ENCODE results near the gene XPNPEP2.

XPNPEP2 gene

GRCh38 chrX:129705988-129706387 is 32.8 kb upstream of the XPNPEP2 start:
- H3K4me1 ChIP-seq (ENCODE audit: insufficient read depth, low read length): no peaks in the 10 kb centered on the region
- no peak overlapping the region for H3K9ac ChIP-seq (ENCODE audit: low read depth, low read length)
- no peaks in the 10 kb centered on the region for H3K36me3 ChIP-seq (ENCODE audit: insufficient read depth, low read length)
- H3K9me3 ChIP-seq (ENCODE audit: control insufficient read depth, insufficient read depth, low read length): 0 out of 2 replicates have a peak, but pooled peaks cover 3% of the 10 kb centered on the region

GRCh38 chrX:129706400-129707072 is 32.2 kb upstream of the XPNPEP2 start:
- 0 out of 2 replicates have a peak, but pooled peaks cover 3% of the 10 kb centered on the region for H3K9me3 ChIP-seq (ENCODE audit: control insufficient read depth, insufficient read depth, low read length)
- no peak overlapping the region for H3K9ac ChIP-seq (ENCODE audit: low read depth, low read length)
- no peaks in the 10 kb centered on the region for H3K4me1 ChIP-seq (ENCODE audit: insufficient read depth, low read length)
- H3K36me3 ChIP-seq (ENCODE audit: insufficient read depth, low read length): no peaks in the 10 kb centered on the region

- Histone ChIP-seq H3K9ac (ENCODE audit: low read depth, low read length) (no peak overlapping the region), H3K9me3 (ENCODE audit: control insufficient read depth, insufficient read depth, low read length) (no peaks in the 10 kb centered on the region), H3K36me3 (ENCODE audit: insufficient read depth, low read length) (no peaks in the 10 kb centered on the region), H3K4me1 (ENCODE audit: insufficient read depth, low read length) (peaks cover 27% of the 10 kb centered on the region)
These were observed 24.2 kb upstream of the XPNPEP2 start for GRCh38 chrX:129714581-129714980.

GRCh38 chrX:129716507-129716906 is 22.3 kb upstream of the XPNPEP2 start:
- peaks cover 34% of the 10 kb centered on the region for H3K4me1 ChIP-seq (ENCODE audit: insufficient read depth, low read length)
- no peak overlapping the region for H3K9ac ChIP-seq (ENCODE audit: low read depth, low read length)
- no peaks in the 10 kb centered on the region; the same call in 1 of the 2 replicates for H3K36me3 ChIP-seq (ENCODE audit: insufficient read depth, low read length)
- H3K9me3 ChIP-seq (ENCODE audit: control insufficient read depth, insufficient read depth, low read length): no peaks in the 10 kb centered on the region

- no peaks in the 10 kb centered on the region for H3K9me3 ChIP-seq (ENCODE audit: control insufficient read depth, insufficient read depth, low read length)
- peaks cover 45% of the 10 kb centered on the region for H3K4me1 ChIP-seq (ENCODE audit: insufficient read depth, low read length)
- H3K9ac ChIP-seq (ENCODE audit: low read depth, low read length): no peak overlapping the region
- H3K36me3 ChIP-seq (ENCODE audit: insufficient read depth, low read length): no peaks in the 10 kb centered on the region; the same call in 1 of the 2 replicates
These were observed 20.9 kb upstream of the XPNPEP2 start for GRCh38 chrX:129717892-129718291.

- peaks cover 45% of the 10 kb centered on the region for H3K4me1 ChIP-seq (ENCODE audit: insufficient read depth, low read length)
- no peaks in the 10 kb centered on the region for H3K9me3 ChIP-seq (ENCODE audit: control insufficient read depth, insufficient read depth, low read length)
These were observed 20.1 kb upstream of the XPNPEP2 start for GRCh38 chrX:129718676-129719075.

GRCh38 chrX:129719268-129719667 is 19.5 kb upstream of the XPNPEP2 start:
- no peak overlapping the region for H3K9ac ChIP-seq (ENCODE audit: low read depth, low read length)
- H3K4me1 ChIP-seq (ENCODE audit: insufficient read depth, low read length): peaks cover 45% of the 10 kb centered on the region
- H3K36me3 ChIP-seq (ENCODE audit: insufficient read depth, low read length): no peaks in the 10 kb centered on the region; the same call in 1 of the 2 replicates
- H3K9me3 ChIP-seq (ENCODE audit: control insufficient read depth, insufficient read depth, low read length): no peaks in the 10 kb centered on the region

More at GRCh38 chrX:129718676-129719075, 20.1 kb upstream of the XPNPEP2 start:
- Histone ChIP-seq H3K36me3 (ENCODE audit: insufficient read depth, low read length) (no peaks in the 10 kb centered on the region; the same call in 1 of the 2 replicates), H3K9ac (ENCODE audit: low read depth, low read length) (no peak overlapping the region)

- Histone ChIP-seq H3K4me1 (ENCODE audit: insufficient read depth, low read length) (peaks cover 49% of the 10 kb centered on the region), H3K9ac (ENCODE audit: low read depth, low read length) (no peak overlapping the region), H3K9me3 (ENCODE audit: control insufficient read depth, insufficient read depth, low read length) (no peaks in the 10 kb centered on the region), H3K36me3 (ENCODE audit: insufficient read depth, low read length) (no peaks in the 10 kb centered on the region; the same call in 1 of the 2 replicates)
These were observed 18.7 kb upstream of the XPNPEP2 start for GRCh38 chrX:129719931-129720530.

GRCh38 chrX:129720741-129721140 is 18.0 kb upstream of the XPNPEP2 start:
- no peaks in the 10 kb centered on the region; the same call in 1 of the 2 replicates for H3K36me3 ChIP-seq (ENCODE audit: insufficient read depth, low read length)
- H3K9ac ChIP-seq (ENCODE audit: low read depth, low read length): no peak overlapping the region
- no peaks in the 10 kb centered on the region for H3K9me3 ChIP-seq (ENCODE audit: control insufficient read depth, insufficient read depth, low read length)

GRCh38 chrX:129721414-129721813 is 17.4 kb upstream of the XPNPEP2 start:
- Histone ChIP-seq H3K4me1 (ENCODE audit: insufficient read depth, low read length) (peaks cover 54% of the 10 kb centered on the region), H3K9me3 (ENCODE audit: control insufficient read depth, insufficient read depth, low read length) (no peaks in the 10 kb centered on the region), H3K36me3 (ENCODE audit: insufficient read depth, low read length) (no peaks in the 10 kb centered on the region; the same call in 1 of the 2 replicates), H3K9ac (ENCODE audit: low read depth, low read length) (no peak overlapping the region)

More at GRCh38 chrX:129720741-129721140, 18.0 kb upstream of the XPNPEP2 start:
- H3K4me1 ChIP-seq (ENCODE audit: insufficient read depth, low read length): peaks cover 55% of the 10 kb centered on the region

GRCh38 chrX:129721870-129722269 is 16.9 kb upstream of the XPNPEP2 start:
- H3K9ac ChIP-seq (ENCODE audit: low read depth, low read length): no peak overlapping the region
- no peaks in the 10 kb centered on the region for H3K9me3 ChIP-seq (ENCODE audit: control insufficient read depth, insufficient read depth, low read length)
- no peaks in the 10 kb centered on the region; the same call in 1 of the 2 replicates for H3K36me3 ChIP-seq (ENCODE audit: insufficient read depth, low read length)
- H3K4me1 ChIP-seq (ENCODE audit: insufficient read depth, low read length): peaks cover 49% of the 10 kb centered on the region

- no peaks in the 10 kb centered on the region for H3K9me3 ChIP-seq (ENCODE audit: control insufficient read depth, insufficient read depth, low read length)
- H3K9ac ChIP-seq (ENCODE audit: low read depth, low read length): no peak overlapping the region
- peaks cover 39% of the 10 kb centered on the region for H3K4me1 ChIP-seq (ENCODE audit: insufficient read depth, low read length)
- H3K36me3 ChIP-seq (ENCODE audit: insufficient read depth, low read length): no peaks in the 10 kb centered on the region; the same call in 1 of the 2 replicates
These were observed 15.3 kb upstream of the XPNPEP2 start for GRCh38 chrX:129723511-129723910.

- H3K36me3 ChIP-seq (ENCODE audit: insufficient read depth, low read length): no peaks in the 10 kb centered on the region; the same call in 1 of the 2 replicates
- H3K9me3 ChIP-seq (ENCODE audit: control insufficient read depth, insufficient read depth, low read length): no peaks in the 10 kb centered on the region
- peaks cover 31% of the 10 kb centered on the region for H3K4me1 ChIP-seq (ENCODE audit: insufficient read depth, low read length)
- H3K9ac ChIP-seq (ENCODE audit: low read depth, low read length): no peak overlapping the region
These were observed 14.0 kb upstream of the XPNPEP2 start for GRCh38 chrX:129724754-129725153.

- no peaks in the 10 kb centered on the region for H3K9me3 ChIP-seq (ENCODE audit: control insufficient read depth, insufficient read depth, low read length)
- no peaks in the 10 kb centered on the region for H3K36me3 ChIP-seq (ENCODE audit: insufficient read depth, low read length)
- peaks cover 23% of the 10 kb centered on the region; the same call in 1 of the 2 replicates for H3K4me1 ChIP-seq (ENCODE audit: insufficient read depth, low read length)
- no peak overlapping the region for H3K9ac ChIP-seq (ENCODE audit: low read depth, low read length)
These were observed 12.3 kb upstream of the XPNPEP2 start for GRCh38 chrX:129726307-129727111.

All from ES-I3 (cell line).